K562 (cell line): ENCODE data around the gene SOCS3. TPM values are rescaled to one million over a fixed set of nuclear protein-coding genes. Genes with fewer than 3 reads are reported as not detected.

ENCODE experiments used
- CBX3 ChIP-seq, 2 experiments: IDR thresholded peaks; 1 replicate in 1 of 2; 2 replicates in 1 of 2; pipeline ENCODE4 v1.6.1; 2012; ENCODE audit warnings: inconsistent platforms in 2 of 2, low read length in 2 of 2, borderline replicate concordance in 1 of 2, control low read depth in 1 of 2
- CTBP1 ChIP-seq: fragments of 450-650 bp; IDR thresholded peaks from 2 replicates; pipeline ENCODE4 v1.6.1; 2016; ENCODE audit warnings: borderline replicate concordance
- DMBX1 ChIP-seq: fragments of 250-450 bp; sonication (Bioruptor Pico); IDR thresholded peaks from 2 replicates; pipeline ENCODE4 v1.8.0; 2022; ENCODE audit warnings: inconsistent platforms, mild to moderate bottlenecking, moderate library complexity, borderline replicate concordance
- ESRRA ChIP-seq: fragments of 450-650 bp; IDR thresholded peaks from 2 replicates; pipeline ENCODE4 v1.6.1; 2014; ENCODE audit warnings: low read depth, mild to moderate bottlenecking, moderate library complexity, borderline replicate concordance
- GABPB2 ChIP-seq: fragments of 250-450 bp; sonication (Bioruptor Pico); conservative IDR thresholded peaks from 2 replicates; pipeline ENCODE4 v1.5.1; 2021; ENCODE audit warnings: mild to moderate bottlenecking
- NCOA1 ChIP-seq: fragments of 450-650 bp; IDR thresholded peaks from 2 replicates; pipeline ENCODE4 v1.6.1; 2016; ENCODE audit warnings: low read depth
- RAD51 ChIP-seq: fragments of 450-650 bp; IDR thresholded peaks from 2 replicates; pipeline ENCODE4 v1.7.1; 2016; ENCODE audit warnings: low read depth, mild to moderate bottlenecking, borderline replicate concordance
- TCF3 ChIP-seq: sonication (generic); formaldehyde crosslinking; IDR thresholded peaks from 2 replicates; pipeline ENCODE4 v1.4.0; 2020; ENCODE audit warnings: mild to moderate bottlenecking, missing genetic modification reagents
- TEAD2 ChIP-seq: fragments of 450-650 bp; IDR thresholded peaks from 2 replicates; pipeline ENCODE4 v1.6.1; 2016; ENCODE audit warnings: missing genetic modification characterization, control low read depth, missing compliant biosample characterization
- ZNF324 ChIP-seq: fragments of 250-450 bp; sonication (Bioruptor Pico); IDR thresholded peaks from 2 replicates; pipeline ENCODE4 v1.4.0; 2020; ENCODE audit warnings: mild to moderate bottlenecking
- ZNF79 ChIP-seq: fragments of 250-450 bp; sonication (Bioruptor Pico); IDR thresholded peaks from 2 replicates; pipeline ENCODE4 v1.4.0; 2020; ENCODE audit warnings: low read depth, mild to moderate bottlenecking, moderate library complexity
- polyA plus RNA-seq, 8 experiments: library from polyadenylated mRNA; depleted of rRNA in 4 of 8; stranded (reverse) in 5 of 8; unstranded in 3 of 8; fragments of >200 nt; fragmentation: Nextera tagmentation in 2 of 8; fragmentation: Illumina TruSeq in 1 of 8; extraction: Ambion mirVana in 2 of 8; extraction: Trizol in 1 of 8; gene quantifications; 2 replicates each; pipeline versions ENCODE4 v1.2.1 to v1.2.3, GENCODE V29; 2011 to 2014; ENCODE audit warnings: inconsistent platforms in 1 of 8, missing spikeins in 1 of 8
- total RNA-seq, 7 experiments: library from RNA; depleted of rRNA in 6 of 7; stranded (reverse); fragments of >200 nt in 6 of 7; fragmentation: Illumina TruSeq in 2 of 7; extraction: Trizol in 2 of 7; gene quantifications; 2 replicates each; pipeline versions ENCODE4 v1.2.1 to v1.2.3, GENCODE V29; 2011 to 2021; ENCODE audit warnings: low replicate concordance in 1 of 7
- TF ChIP-seq, protein P1 (sequence below): fragments of 200-800 bp; sonication (Bioruptor generic); IDR thresholded peaks from 2 replicates; pipeline ENCODE4 v1.6.1; 2016; ENCODE audit warnings: missing genetic modification characterization, missing compliant biosample characterization
- TF ChIP-seq, protein P2 (sequence below): fragments of 250-450 bp; sonication (Bioruptor Pico); IDR thresholded peaks from 2 replicates; pipeline ENCODE4 v1.8.0; 2022; ENCODE audit warnings: inconsistent platforms, mild to moderate bottlenecking, moderate library complexity, borderline replicate concordance
- TF ChIP-seq, protein P3 (sequence below): fragments of 450-650 bp; formaldehyde crosslinking; IDR thresholded peaks from 2 replicates; pipeline ENCODE4 v1.4.0; 2022; ENCODE audit warnings: mild to moderate bottlenecking, moderate library complexity
- TF ChIP-seq, protein P4 (sequence below): fragments of 450-650 bp; IDR thresholded peaks from 2 replicates; pipeline ENCODE4 v1.6.1; 2016; ENCODE audit warnings: antibody characterized with exemption
- TF ChIP-seq, protein P5 (sequence below): IDR thresholded peaks from 3 replicates; pipeline ENCODE4 v1.6.1; 2011; ENCODE audit warnings: borderline replicate concordance, mild to moderate bottlenecking; ENCODE audit not compliant: insufficient read length, insufficient read depth
- TF ChIP-seq, protein P6 (sequence below): fragments of 450-650 bp; formaldehyde crosslinking; IDR thresholded peaks from 2 replicates; pipeline ENCODE4 v1.4.0; 2022; ENCODE audit warnings: missing genetic modification characterization

The SOCS3 gene
- total and polyA plus RNA-seq, 9 of the 15 experiments (the other 6 are each of a cell fraction or from before 2014, with no cell fraction given) = 0.56 to 38.9 (median 13.7) TPM

DNA sequence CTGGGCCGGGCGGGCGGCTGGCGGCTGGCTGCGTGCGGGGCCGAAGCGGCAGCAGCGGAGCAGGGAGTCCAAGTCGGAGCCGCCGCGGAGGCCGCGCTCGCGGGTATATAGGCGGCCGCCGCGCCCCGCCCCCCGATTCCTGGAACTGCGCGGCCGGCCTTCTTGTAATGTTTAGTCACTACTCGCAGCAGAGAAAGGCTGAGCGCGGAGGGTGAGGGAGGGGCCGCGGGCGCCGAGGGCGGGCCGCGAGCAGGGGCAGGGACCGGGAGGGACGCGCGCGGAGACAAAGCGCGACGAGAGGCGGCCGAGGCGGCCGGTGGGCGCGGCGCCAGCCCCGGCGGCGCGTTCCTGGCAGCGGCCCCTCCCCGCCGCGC is at the start of gene SOCS3 (continued):
- TF ChIP-seq, protein P1, sequence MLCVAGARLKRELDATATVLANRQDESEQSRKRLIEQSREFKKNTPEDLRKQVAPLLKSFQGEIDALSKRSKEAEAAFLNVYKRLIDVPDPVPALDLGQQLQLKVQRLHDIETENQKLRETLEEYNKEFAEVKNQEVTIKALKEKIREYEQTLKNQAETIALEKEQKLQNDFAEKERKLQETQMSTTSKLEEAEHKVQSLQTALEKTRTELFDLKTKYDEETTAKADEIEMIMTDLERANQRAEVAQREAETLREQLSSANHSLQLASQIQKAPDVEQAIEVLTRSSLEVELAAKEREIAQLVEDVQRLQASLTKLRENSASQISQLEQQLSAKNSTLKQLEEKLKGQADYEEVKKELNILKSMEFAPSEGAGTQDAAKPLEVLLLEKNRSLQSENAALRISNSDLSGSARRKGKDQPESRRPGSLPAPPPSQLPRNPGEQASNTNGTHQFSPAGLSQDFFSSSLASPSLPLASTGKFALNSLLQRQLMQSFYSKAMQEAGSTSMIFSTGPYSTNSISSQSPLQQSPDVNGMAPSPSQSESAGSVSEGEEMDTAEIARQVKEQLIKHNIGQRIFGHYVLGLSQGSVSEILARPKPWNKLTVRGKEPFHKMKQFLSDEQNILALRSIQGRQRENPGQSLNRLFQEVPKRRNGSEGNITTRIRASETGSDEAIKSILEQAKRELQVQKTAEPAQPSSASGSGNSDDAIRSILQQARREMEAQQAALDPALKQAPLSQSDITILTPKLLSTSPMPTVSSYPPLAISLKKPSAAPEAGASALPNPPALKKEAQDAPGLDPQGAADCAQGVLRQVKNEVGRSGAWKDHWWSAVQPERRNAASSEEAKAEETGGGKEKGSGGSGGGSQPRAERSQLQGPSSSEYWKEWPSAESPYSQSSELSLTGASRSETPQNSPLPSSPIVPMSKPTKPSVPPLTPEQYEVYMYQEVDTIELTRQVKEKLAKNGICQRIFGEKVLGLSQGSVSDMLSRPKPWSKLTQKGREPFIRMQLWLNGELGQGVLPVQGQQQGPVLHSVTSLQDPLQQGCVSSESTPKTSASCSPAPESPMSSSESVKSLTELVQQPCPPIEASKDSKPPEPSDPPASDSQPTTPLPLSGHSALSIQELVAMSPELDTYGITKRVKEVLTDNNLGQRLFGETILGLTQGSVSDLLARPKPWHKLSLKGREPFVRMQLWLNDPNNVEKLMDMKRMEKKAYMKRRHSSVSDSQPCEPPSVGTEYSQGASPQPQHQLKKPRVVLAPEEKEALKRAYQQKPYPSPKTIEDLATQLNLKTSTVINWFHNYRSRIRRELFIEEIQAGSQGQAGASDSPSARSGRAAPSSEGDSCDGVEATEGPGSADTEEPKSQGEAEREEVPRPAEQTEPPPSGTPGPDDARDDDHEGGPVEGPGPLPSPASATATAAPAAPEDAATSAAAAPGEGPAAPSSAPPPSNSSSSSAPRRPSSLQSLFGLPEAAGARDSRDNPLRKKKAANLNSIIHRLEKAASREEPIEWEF = no peak
- TF ChIP-seq, protein P2, sequence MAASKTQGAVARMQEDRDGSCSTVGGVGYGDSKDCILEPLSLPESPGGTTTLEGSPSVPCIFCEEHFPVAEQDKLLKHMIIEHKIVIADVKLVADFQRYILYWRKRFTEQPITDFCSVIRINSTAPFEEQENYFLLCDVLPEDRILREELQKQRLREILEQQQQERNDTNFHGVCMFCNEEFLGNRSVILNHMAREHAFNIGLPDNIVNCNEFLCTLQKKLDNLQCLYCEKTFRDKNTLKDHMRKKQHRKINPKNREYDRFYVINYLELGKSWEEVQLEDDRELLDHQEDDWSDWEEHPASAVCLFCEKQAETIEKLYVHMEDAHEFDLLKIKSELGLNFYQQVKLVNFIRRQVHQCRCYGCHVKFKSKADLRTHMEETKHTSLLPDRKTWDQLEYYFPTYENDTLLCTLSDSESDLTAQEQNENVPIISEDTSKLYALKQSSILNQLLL (CRISPR knock-in tag) = no peak
- TF ChIP-seq, protein P3, sequence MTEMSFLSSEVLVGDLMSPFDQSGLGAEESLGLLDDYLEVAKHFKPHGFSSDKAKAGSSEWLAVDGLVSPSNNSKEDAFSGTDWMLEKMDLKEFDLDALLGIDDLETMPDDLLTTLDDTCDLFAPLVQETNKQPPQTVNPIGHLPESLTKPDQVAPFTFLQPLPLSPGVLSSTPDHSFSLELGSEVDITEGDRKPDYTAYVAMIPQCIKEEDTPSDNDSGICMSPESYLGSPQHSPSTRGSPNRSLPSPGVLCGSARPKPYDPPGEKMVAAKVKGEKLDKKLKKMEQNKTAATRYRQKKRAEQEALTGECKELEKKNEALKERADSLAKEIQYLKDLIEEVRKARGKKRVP = no peak
- TF ChIP-seq TCF3 (CRISPR knock-in tag) = no peak
- TF ChIP-seq DMBX1 (CRISPR knock-in tag) = no peak
- TF ChIP-seq, protein P4, sequence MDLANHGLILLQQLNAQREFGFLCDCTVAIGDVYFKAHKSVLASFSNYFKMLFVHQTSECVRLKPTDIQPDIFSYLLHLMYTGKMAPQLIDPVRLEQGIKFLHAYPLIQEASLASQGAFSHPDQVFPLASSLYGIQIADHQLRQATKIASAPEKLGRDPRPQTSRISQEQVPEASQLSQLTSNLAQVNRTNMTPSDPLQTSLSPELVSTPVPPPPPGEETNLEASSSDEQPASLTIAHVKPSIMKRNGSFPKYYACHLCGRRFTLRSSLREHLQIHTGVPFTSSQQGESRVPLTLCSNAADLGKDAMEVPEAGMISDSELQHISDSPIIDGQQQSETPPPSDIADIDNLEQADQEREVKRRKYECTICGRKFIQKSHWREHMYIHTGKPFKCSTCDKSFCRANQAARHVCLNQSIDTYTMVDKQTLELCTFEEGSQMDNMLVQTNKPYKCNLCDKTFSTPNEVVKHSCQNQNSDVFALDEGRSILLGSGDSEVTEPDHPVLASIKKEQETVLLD = no peak
- no peak for TF ChIP-seq TEAD2 (tag)
- TF ChIP-seq CTBP1 = peak; percentile 90
- TF ChIP-seq ESRRA = peak; percentile 32; the same call in 1 of the 2 replicates
- TF ChIP-seq, protein P5, sequence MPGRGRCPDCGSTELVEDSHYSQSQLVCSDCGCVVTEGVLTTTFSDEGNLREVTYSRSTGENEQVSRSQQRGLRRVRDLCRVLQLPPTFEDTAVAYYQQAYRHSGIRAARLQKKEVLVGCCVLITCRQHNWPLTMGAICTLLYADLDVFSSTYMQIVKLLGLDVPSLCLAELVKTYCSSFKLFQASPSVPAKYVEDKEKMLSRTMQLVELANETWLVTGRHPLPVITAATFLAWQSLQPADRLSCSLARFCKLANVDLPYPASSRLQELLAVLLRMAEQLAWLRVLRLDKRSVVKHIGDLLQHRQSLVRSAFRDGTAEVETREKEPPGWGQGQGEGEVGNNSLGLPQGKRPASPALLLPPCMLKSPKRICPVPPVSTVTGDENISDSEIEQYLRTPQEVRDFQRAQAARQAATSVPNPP = no peak
- TF ChIP-seq RAD51 = no peak
- TF ChIP-seq GABPB2 = no peak
- TF ChIP-seq, protein P6, sequence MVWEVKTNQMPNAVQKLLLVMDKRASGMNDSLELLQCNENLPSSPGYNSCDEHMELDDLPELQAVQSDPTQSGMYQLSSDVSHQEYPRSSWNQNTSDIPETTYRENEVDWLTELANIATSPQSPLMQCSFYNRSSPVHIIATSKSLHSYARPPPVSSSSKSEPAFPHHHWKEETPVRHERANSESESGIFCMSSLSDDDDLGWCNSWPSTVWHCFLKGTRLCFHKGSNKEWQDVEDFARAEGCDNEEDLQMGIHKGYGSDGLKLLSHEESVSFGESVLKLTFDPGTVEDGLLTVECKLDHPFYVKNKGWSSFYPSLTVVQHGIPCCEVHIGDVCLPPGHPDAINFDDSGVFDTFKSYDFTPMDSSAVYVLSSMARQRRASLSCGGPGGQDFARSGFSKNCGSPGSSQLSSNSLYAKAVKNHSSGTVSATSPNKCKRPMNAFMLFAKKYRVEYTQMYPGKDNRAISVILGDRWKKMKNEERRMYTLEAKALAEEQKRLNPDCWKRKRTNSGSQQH (CRISPR knock-in tag) = no peak
- no peak for TF ChIP-seq ZNF324
- no peak for TF ChIP-seq ZNF79 (CRISPR knock-in tag)
- TF ChIP-seq CBX3 (IDR thresholded peaks at IDR 0.05; ENCODE audit: borderline replicate concordance in 1 of 2, low read length in 2 of 2) = no peak
- no peak for TF ChIP-seq NCOA1
